ENCODE results near the gene TCAIM. TPM values are rescaled to one million over a fixed set of nuclear protein-coding genes. Genes with fewer than 3 reads are reported as not detected.

Gene TCAIM
- total and polyA plus RNA-seq, 9 of the 15 experiments (the other 6 are each of a cell fraction or from before 2014, with no cell fraction given), result 19.7 to 53.3 (median 36.9) TPM

DNA sequence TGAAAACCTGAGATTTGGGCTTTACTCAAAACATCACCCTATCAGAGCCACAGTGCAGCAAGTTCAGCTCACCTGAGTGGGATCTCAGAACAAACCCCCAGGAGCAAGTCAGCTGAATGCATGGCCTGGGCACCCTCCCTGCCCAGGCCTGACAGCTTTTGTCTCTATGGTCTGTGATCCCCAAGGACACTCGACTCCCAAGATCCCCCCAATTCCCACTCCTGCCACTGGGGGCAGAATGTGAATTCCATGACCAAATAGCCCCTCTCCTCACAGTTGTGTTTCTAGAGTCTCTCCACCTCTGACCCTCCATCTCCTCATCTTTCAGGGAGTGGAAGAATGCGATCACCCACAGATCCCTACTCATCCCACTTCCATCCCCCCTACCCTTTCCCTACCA is 80.0 kb downstream of the TCAIM start:
- H3K4me3 ChIP-seq, result no peak overlapping the region
- no peaks in the 10 kb centered on the region for H3K9me3 ChIP-seq (replicated peaks; ENCODE audit: control insufficient read depth, insufficient read depth, low read depth, low read length)
- ChIA-PET CTCF (ENCODE audit: low intra/inter-chr PET ratio) (no interaction called here), POLR2A (interaction anchor here (1.0 kb wide), 1 partner anchor 18 kb away, joined by 3 read pairs; no protein-coding TSS in a partner anchor)
- H3K27me3 ChIP-seq (ENCODE audit: control insufficient read depth in 2 of 2, insufficient read depth in 2 of 2, low read length in 2 of 2), result no peaks in the 10 kb centered on the region
- TF ChIP-seq, protein P1, sequence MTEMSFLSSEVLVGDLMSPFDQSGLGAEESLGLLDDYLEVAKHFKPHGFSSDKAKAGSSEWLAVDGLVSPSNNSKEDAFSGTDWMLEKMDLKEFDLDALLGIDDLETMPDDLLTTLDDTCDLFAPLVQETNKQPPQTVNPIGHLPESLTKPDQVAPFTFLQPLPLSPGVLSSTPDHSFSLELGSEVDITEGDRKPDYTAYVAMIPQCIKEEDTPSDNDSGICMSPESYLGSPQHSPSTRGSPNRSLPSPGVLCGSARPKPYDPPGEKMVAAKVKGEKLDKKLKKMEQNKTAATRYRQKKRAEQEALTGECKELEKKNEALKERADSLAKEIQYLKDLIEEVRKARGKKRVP (CRISPR knock-in tag; IDR thresholded peaks at IDR 0.05), result no peak
- TF ChIP-seq TEAD1 (CRISPR knock-in tag; IDR thresholded peaks at IDR 0.05), result 0 out of 4 replicates have a peak, but pooled peaks of 1 of the 2 experiments have one; percentile 22
- TF ChIP-seq, protein P2, sequence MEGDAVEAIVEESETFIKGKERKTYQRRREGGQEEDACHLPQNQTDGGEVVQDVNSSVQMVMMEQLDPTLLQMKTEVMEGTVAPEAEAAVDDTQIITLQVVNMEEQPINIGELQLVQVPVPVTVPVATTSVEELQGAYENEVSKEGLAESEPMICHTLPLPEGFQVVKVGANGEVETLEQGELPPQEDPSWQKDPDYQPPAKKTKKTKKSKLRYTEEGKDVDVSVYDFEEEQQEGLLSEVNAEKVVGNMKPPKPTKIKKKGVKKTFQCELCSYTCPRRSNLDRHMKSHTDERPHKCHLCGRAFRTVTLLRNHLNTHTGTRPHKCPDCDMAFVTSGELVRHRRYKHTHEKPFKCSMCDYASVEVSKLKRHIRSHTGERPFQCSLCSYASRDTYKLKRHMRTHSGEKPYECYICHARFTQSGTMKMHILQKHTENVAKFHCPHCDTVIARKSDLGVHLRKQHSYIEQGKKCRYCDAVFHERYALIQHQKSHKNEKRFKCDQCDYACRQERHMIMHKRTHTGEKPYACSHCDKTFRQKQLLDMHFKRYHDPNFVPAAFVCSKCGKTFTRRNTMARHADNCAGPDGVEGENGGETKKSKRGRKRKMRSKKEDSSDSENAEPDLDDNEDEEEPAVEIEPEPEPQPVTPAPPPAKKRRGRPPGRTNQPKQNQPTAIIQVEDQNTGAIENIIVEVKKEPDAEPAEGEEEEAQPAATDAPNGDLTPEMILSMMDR (IDR thresholded peaks at IDR 0.05 in 2 of 3, conservative IDR thresholded peaks at IDR 0.05 in 1 of 3; ENCODE audit: insufficient read depth in 2 of 3, low read depth in 1 of 3, low read length in 3 of 3), result peak; percentile 37 to 69 (median 42)
- TF ChIP-seq GTF2E2 (tag; IDR thresholded peaks at IDR 0.05), result no peak
- no peak for TF ChIP-seq SNIP1 (IDR thresholded peaks at IDR 0.05; ENCODE audit: low read depth)
- TF ChIP-seq ZBTB7A (IDR thresholded peaks at IDR 0.05; ENCODE audit: borderline replicate concordance, control insufficient read depth, low read depth, low read length), result 0 out of 2 replicates have a peak, but pooled peaks have one; percentile 38
- TF ChIP-seq, protein P3, sequence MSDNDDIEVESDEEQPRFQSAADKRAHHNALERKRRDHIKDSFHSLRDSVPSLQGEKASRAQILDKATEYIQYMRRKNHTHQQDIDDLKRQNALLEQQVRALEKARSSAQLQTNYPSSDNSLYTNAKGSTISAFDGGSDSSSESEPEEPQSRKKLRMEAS (CRISPR knock-in tag; IDR thresholded peaks at IDR 0.05), result 0 out of 2 replicates have a peak, but pooled peaks have one; percentile 9
- no peaks in the 10 kb centered on the region for H4K20me1 ChIP-seq (replicated peaks; ENCODE audit: control insufficient read depth, insufficient read depth, low read length)
- in situ Hi-C loops (cut with MboI) (no loop called here), intact Hi-C loops (cut with micrococcal nuclease) (no loop called here)
- H3K9ac ChIP-seq (ENCODE audit: insufficient read depth in 1 of 2, low read depth in 2 of 2, low read length in 2 of 2), result no peak overlapping the region
- peak in 3 of 4 experiments; percentile 42 to 75 (median 75) for DNase-seq (ENCODE audit: extremely low read depth in 1 of 4, low spot score in 3 of 4)
- H3K27ac ChIP-seq (ENCODE audit: extremely low read depth, low read depth, low read length), result no peak overlapping the region
- H3K4me2 ChIP-seq (ENCODE audit: insufficient read depth, low read length), result no peak overlapping the region
- peak; percentile 35; the same call in 2 of the 3 replicates for ATAC-seq
- H2AFZ ChIP-seq (ENCODE audit: low read depth, low read length), result no peak overlapping the region
- no TSS peak for BruUV-seq (replicated peaks)
- peaks cover 0 to 26% of the 10 kb centered on the region in 2 experiments; a peak in 3 of 5 replicates for H3K4me1 ChIP-seq (replicated peaks in 1 of 2; ENCODE audit: control insufficient read depth in 2 of 2, insufficient read depth in 2 of 2, low read length in 2 of 2)
- peak; percentile 42 for FAIRE-seq
- 81% methylated on average over 2 of the region's 2 CpGs for WGBS (ENCODE audit: insufficient coverage, low coverage, missing lambda C conversion rate)
- peaks cover 9% of the 10 kb centered on the region for H3K9me1 ChIP-seq (ENCODE audit: control insufficient read depth, insufficient read depth, low read length)
- H3K36me3 ChIP-seq (ENCODE audit: control insufficient read depth, insufficient read depth, low read length), result peaks cover 5% of the 10 kb centered on the region; the same call in 1 of the 3 replicates
- H3K79me2 ChIP-seq (ENCODE audit: control insufficient read depth, insufficient read depth, low read length), result no peaks in the 10 kb centered on the region

Data from K562 (cell line).